GM12878 (cell line): ENCODE measurements around the gene PDE6A. TPM values are rescaled to one million over a fixed set of nuclear protein-coding genes. Genes with fewer than 3 reads are reported as not detected.

Source experiments
- ATF7 ChIP-seq: fragments of 450-650 bp; IDR thresholded peaks from 2 replicates; pipeline ENCODE4 v1.6.1; 2016; ENCODE audit warnings: low read depth, mild to moderate bottlenecking
- BHLHE40 ChIP-seq, 2 experiments: fragments of 450-650 bp in 1 of 2; IDR thresholded peaks; 2 replicates each; pipeline ENCODE4 v1.6.1; 2011 to 2017; ENCODE audit warnings: low read depth in 2 of 2, borderline replicate concordance in 1 of 2, improper control_type of control experiment in 1 of 2, low read length in 1 of 2, mild to moderate bottlenecking in 1 of 2
- EED ChIP-seq: sonication (generic); IDR thresholded peaks from 2 replicates; pipeline ENCODE4 v1.6.1; 2016; ENCODE audit warnings: antibody characterized with exemption, low read depth
- ELK1 ChIP-seq: IDR thresholded peaks from 2 replicates; pipeline ENCODE4 v1.6.1; 2012; ENCODE audit warnings: low read depth, low read length, improper control_type of control experiment
- EP300 ChIP-seq, 2 experiments: fragments of 150-350 bp in 1 of 2; IDR thresholded peaks; 2 replicates each; pipeline ENCODE4 v1.6.1; 2011 to 2012; ENCODE audit warnings: low read depth in 2 of 2, low read length in 2 of 2, borderline replicate concordance in 1 of 2, improper control_type of control experiment in 1 of 2, inconsistent platforms in 1 of 2; ENCODE audit not compliant: control insufficient read depth in 1 of 2
- ETV6 ChIP-seq, 2 experiments: fragments of 450-650 bp in 1 of 2; IDR thresholded peaks in 1 of 2; conservative IDR thresholded peaks in 1 of 2; 2 replicates each; pipeline ENCODE4 v1.6.1; 2014; ENCODE audit warnings: antibody characterized with exemption in 1 of 2, borderline replicate concordance in 1 of 2, low read depth in 1 of 2, mild to moderate bottlenecking in 1 of 2, moderate library complexity in 1 of 2
- FOXK2 ChIP-seq: fragments of 450-650 bp; IDR thresholded peaks from 2 replicates; pipeline ENCODE4 v1.6.1; 2017; ENCODE audit warnings: mild to moderate bottlenecking, moderate library complexity
- IKZF2 ChIP-seq, 2 experiments: fragments of 450-650 bp; IDR thresholded peaks; 2 replicates each; pipeline ENCODE4 v1.6.1; 2017; ENCODE audit warnings: mild to moderate bottlenecking in 2 of 2, moderate library complexity in 2 of 2
- MAX ChIP-seq: IDR thresholded peaks from 2 replicates; pipeline ENCODE4 v1.6.1; 2012; ENCODE audit warnings: low read depth, low read length, improper control_type of control experiment
- MTA2 ChIP-seq: fragments of 450-650 bp; IDR thresholded peaks from 2 replicates; pipeline ENCODE4 v1.6.1; 2016; ENCODE audit warnings: low read depth, mild to moderate bottlenecking, moderate library complexity
- NFIC ChIP-seq: IDR thresholded peaks from 2 replicates; pipeline ENCODE4 v1.6.1; 2012; ENCODE audit warnings: low read depth, mild to moderate bottlenecking, inconsistent platforms, low read length, moderate library complexity
- NFYB ChIP-seq: IDR thresholded peaks from 2 replicates; pipeline ENCODE4 v1.6.1; 2011; ENCODE audit warnings: low read depth, mild to moderate bottlenecking, low read length, improper control_type of control experiment, moderate library complexity; ENCODE audit not compliant: insufficient read depth
- PKNOX1 ChIP-seq: fragments of 450-650 bp; IDR thresholded peaks from 2 replicates; pipeline ENCODE4 v1.6.1; 2016; ENCODE audit warnings: mild to moderate bottlenecking
- RAD21 ChIP-seq: IDR thresholded peaks from 2 replicates; pipeline ENCODE4 v1.6.1; 2011; ENCODE audit warnings: mild to moderate bottlenecking, low read depth, low read length, moderate library complexity; ENCODE audit not compliant: insufficient read depth
- RAD51 ChIP-seq: fragments of 450-650 bp; IDR thresholded peaks from 2 replicates; pipeline ENCODE4 v1.6.1; 2016; ENCODE audit warnings: moderate library complexity, mild to moderate bottlenecking, inconsistent platforms
- RELB ChIP-seq: fragments of 450-650 bp; IDR thresholded peaks from 2 replicates; pipeline ENCODE4 v1.6.1; 2017; ENCODE audit warnings: low read depth, mild to moderate bottlenecking, moderate library complexity
- RFX5 ChIP-seq: IDR thresholded peaks from 2 replicates; pipeline ENCODE4 v1.6.1; 2011; ENCODE audit warnings: low read depth, low read length, improper control_type of control experiment
- SPI1 ChIP-seq: IDR thresholded peaks from 2 replicates; pipeline ENCODE4 v1.6.1; 2011; ENCODE audit warnings: low read depth, mild to moderate bottlenecking, low read length, moderate library complexity, borderline replicate concordance; ENCODE audit not compliant: insufficient read depth
- SRF ChIP-seq, 2 experiments: IDR thresholded peaks; 2 replicates each; pipeline ENCODE4 v1.6.1; 2011; ENCODE audit warnings: low read depth in 2 of 2, low read length in 2 of 2, mild to moderate bottlenecking in 1 of 2, moderate library complexity in 1 of 2
- ZNF622 ChIP-seq: fragments of 450-650 bp; IDR thresholded peaks from 2 replicates; pipeline ENCODE4 v1.6.1; 2017; ENCODE audit warnings: mild to moderate bottlenecking, inconsistent platforms
- ZNF687 ChIP-seq: fragments of 450-650 bp; IDR thresholded peaks from 2 replicates; pipeline ENCODE4 v1.6.1; 2017; ENCODE audit warnings: mild to moderate bottlenecking, moderate library complexity
- polyA plus RNA-seq, 11 experiments: library from polyadenylated mRNA; depleted of rRNA in 4 of 11; unstranded in 6 of 11; stranded (reverse) in 5 of 11; fragments of >200 nt; fragmentation: Nextera tagmentation in 4 of 11; fragmentation: Illumina TruSeq in 1 of 11; extraction: Ambion mirVana in 4 of 11; extraction: Trizol in 1 of 11; gene quantifications; 1 replicate in 1 of 11; 2 replicates in 10 of 11; pipeline versions ENCODE4 v1.2.1 to v1.2.3, GENCODE V29; 2011 to 2016; ENCODE audit warnings: inconsistent platforms in 2 of 11, missing spikeins in 2 of 11, low read depth in 1 of 11
- total RNA-seq, 4 experiments: library from RNA; depleted of rRNA in 3 of 4; stranded (reverse); fragments of >200 nt in 3 of 4; fragmentation: Illumina TruSeq in 1 of 4; extraction: Trizol in 1 of 4; gene quantifications; 2 replicates each; pipeline versions ENCODE4 v1.2.1 to v1.2.3, GENCODE V29; 2013 to 2021

PDE6A gene
- total and polyA plus RNA-seq, 10 of the 15 experiments (the other 5 are each of a cell fraction or from before 2014, with no cell fraction given), result 0.05 to 0.26 TPM; not detected in 8

- TF ChIP-seq ZNF622, result no peak
- peak; percentile 42; the same call in 1 of the 2 replicates for TF ChIP-seq MAX
- TF ChIP-seq NFIC, result peak; percentile 30; the same call in 1 of the 2 replicates
- peak; percentile 9; the same call in 1 of the 2 replicates for TF ChIP-seq PKNOX1
- TF ChIP-seq NFYB, result no peak
- peak; percentile 68; the same call in 1 of the 2 replicates for TF ChIP-seq ZNF687
- peak in 1 of 2 experiments; percentile 51; a peak in 1 of 4 replicates for TF ChIP-seq ETV6 (conservative IDR thresholded peaks at IDR 0.05 in 1 of 2, IDR thresholded peaks at IDR 0.05 in 1 of 2; ENCODE audit: borderline replicate concordance in 1 of 2, low read depth in 1 of 2)
- peak; percentile 20 to 29; a peak in 1 of 4 replicates for TF ChIP-seq BHLHE40 (IDR thresholded peaks at IDR 0.05; ENCODE audit: borderline replicate concordance in 1 of 2, low read depth in 2 of 2, low read length in 1 of 2)
- TF ChIP-seq SRF (IDR thresholded peaks at IDR 0.05; ENCODE audit: low read depth in 2 of 2, low read length in 2 of 2), result peak; percentile 48 to 87; a peak in 3 of 4 replicates
- peak; percentile 44; the same call in 1 of the 2 replicates for TF ChIP-seq RAD51
- 0 out of 2 replicates have a peak, but pooled peaks have one; percentile 15 for TF ChIP-seq SPI1
- 0 out of 2 replicates have a peak, but pooled peaks have one; percentile 62 for TF ChIP-seq ELK1
- TF ChIP-seq RELB, result 0 out of 2 replicates have a peak, but pooled peaks have one; percentile 35
- peak in 1 of 2 experiments; percentile 31; a peak in 1 of 4 replicates for TF ChIP-seq EP300 (IDR thresholded peaks at IDR 0.05; ENCODE audit: borderline replicate concordance in 1 of 2, control insufficient read depth in 1 of 2, low read depth in 2 of 2, low read length in 2 of 2)
- 0 out of 2 replicates have a peak, but pooled peaks have one; percentile 17 for TF ChIP-seq MTA2
- no peak for TF ChIP-seq RAD21
- peak in 1 of 2 experiments; percentile 34; a peak in 1 of 4 replicates for TF ChIP-seq IKZF2 (IDR thresholded peaks at IDR 0.05)
- no peak for TF ChIP-seq FOXK2
- TF ChIP-seq RFX5, result no peak
- no peak for TF ChIP-seq ATF7
- peak; percentile 34; the same call in 1 of the 2 replicates for TF ChIP-seq EED
Measured at GRCh38 chr5:149860801-149861322, 83.7 kb downstream of the PDE6A start (continued).
